ENCODE results near the gene PLBD2. TPM values are rescaled to one million over a fixed set of nuclear protein-coding genes. Genes with fewer than 3 reads are reported as not detected.

PLBD2 gene
- total RNA-seq, 1 experiment from 2014 or later = 12.6 TPM

GRCh38 chr12:113439301-113439597 lies 80.9 kb downstream of the PLBD2 start:
- DNase-seq = no peak
- no peak overlapping the region for H3K4me3 ChIP-seq (ENCODE audit: insufficient read depth, low read depth, low read length)
- H3K36me3 ChIP-seq (replicated peaks; ENCODE audit: control insufficient read depth, insufficient read depth, low read length) = no peaks in the 10 kb centered on the region
- no peaks in the 10 kb centered on the region; the same call in none of the 2 replicates for H3K27me3 ChIP-seq (ENCODE audit: control insufficient read depth, insufficient read depth, low read length)

- no peaks in the 10 kb centered on the region; the same call in none of the 2 replicates for H3K27me3 ChIP-seq (ENCODE audit: control insufficient read depth, insufficient read depth, low read length)
- H3K4me3 ChIP-seq (ENCODE audit: insufficient read depth, low read depth, low read length) = no peak overlapping the region
- no peaks in the 10 kb centered on the region for H3K36me3 ChIP-seq (replicated peaks; ENCODE audit: control insufficient read depth, insufficient read depth, low read length)
- DNase-seq = peak; percentile 90
These were observed 81.2 kb downstream of the PLBD2 start for GRCh38 chr12:113439606-113440030.

GRCh38 chr12:113440336-113440735 lies 81.9 kb downstream of the PLBD2 start:
- DNase-seq = no peak
- Histone ChIP-seq H3K27me3 (ENCODE audit: control insufficient read depth, insufficient read depth, low read length) (no peaks in the 10 kb centered on the region; the same call in none of the 2 replicates), H3K4me3 (ENCODE audit: insufficient read depth, low read depth, low read length) (no peak overlapping the region)

More at GRCh38 chr12:113440336-113440735, 81.9 kb downstream of the PLBD2 start:
- H3K36me3 ChIP-seq (replicated peaks; ENCODE audit: control insufficient read depth, insufficient read depth, low read length) = no peaks in the 10 kb centered on the region

Other genes starting within 250 kb of the PLBD2 start
- gene RASAL1, start 222.8 kb upstream of the PLBD2 start, total RNA-seq (2014; rRNA removed; shearing (Covaris generic)) = 4.4 and 4.5 TPM in 2 replicates
- 0.33 TPM in 1 of 2 replicates, not detected in the other for gene CFAP73, start 208.9 kb upstream of the PLBD2 start, total RNA-seq (2014; rRNA removed; shearing (Covaris generic))
- gene DDX54, start 173.1 kb upstream of the PLBD2 start, total RNA-seq (2014; rRNA removed; shearing (Covaris generic)) = 93.9 and 101 TPM in 2 replicates
- 42.3 and 45.9 TPM in 2 replicates for gene RITA1, start 172.9 kb upstream of the PLBD2 start, total RNA-seq (2014; rRNA removed; shearing (Covaris generic))
- gene TPCN1, start 137.1 kb upstream of the PLBD2 start, total RNA-seq (2014; rRNA removed; shearing (Covaris generic)) = 19.2 and 20.7 TPM in 2 replicates
- 10.7 and 16.7 TPM in 2 replicates for gene SLC8B1, start 23.5 kb upstream of the PLBD2 start, total RNA-seq (2014; rRNA removed; shearing (Covaris generic))
- 0.33 and 0.66 TPM in 2 replicates for gene SDS, start 45.3 kb downstream of the PLBD2 start, total RNA-seq (2014; rRNA removed; shearing (Covaris generic))
- gene SDSL, start 63.8 kb downstream of the PLBD2 start, total RNA-seq (2014; rRNA removed; shearing (Covaris generic)) = 3.3 and 4.1 TPM in 2 replicates
- 0.07 and 0.85 TPM in 2 replicates for gene LHX5, start 113.3 kb downstream of the PLBD2 start, total RNA-seq (2014; rRNA removed; shearing (Covaris generic))

Data from H7 (cell line).